Left colon (tissue), 2 donors: Measurements from ENCODE around the gene CD68. TPM values are rescaled to one million over a fixed set of nuclear protein-coding genes. Genes with fewer than 3 reads are reported as not detected.

Source experiments
- ATAC-seq: fragments of 200-7000 bp; cut with Tn5 transposase; one replicate; pipeline ENCODE4 v1.9.1; 2020; ENCODE audit warnings: mild to moderate bottlenecking, moderate library complexity
- DNase-seq, 2 donors: peaks; one replicate each; pipeline ENCODE4 v3.0.0-alpha.2; 2020
- intact Hi-C, 2 donors: fragments of 100-400 bp; cut with DNase I in 1 of 2; cut with micrococcal nuclease in 1 of 2; formaldehyde crosslinking; loops; one replicate each; pipeline versions ENCODE4 v1.11.2 to v1.14.0; 2022; cut with DNase I, micrococcal nuclease
- total RNA-seq, 2 donors: library from RNA; stranded (reverse); fragmentation: NEBNext Ultra II Directional; extraction: Animal tissue kit (Norgen Biotek cat#: 25700); gene quantifications; one replicate each; pipeline ENCODE4 v1.2.1, GENCODE V29; 2021
- donor health status: DM: no; HTN: no; CAD: no.
- donor health status: DM: yes; HTN: yes; CAD: no.

The CD68 gene
- total RNA-seq, 2 donors from 2014 or later = 35.0 to 74.0 TPM

DNA sequence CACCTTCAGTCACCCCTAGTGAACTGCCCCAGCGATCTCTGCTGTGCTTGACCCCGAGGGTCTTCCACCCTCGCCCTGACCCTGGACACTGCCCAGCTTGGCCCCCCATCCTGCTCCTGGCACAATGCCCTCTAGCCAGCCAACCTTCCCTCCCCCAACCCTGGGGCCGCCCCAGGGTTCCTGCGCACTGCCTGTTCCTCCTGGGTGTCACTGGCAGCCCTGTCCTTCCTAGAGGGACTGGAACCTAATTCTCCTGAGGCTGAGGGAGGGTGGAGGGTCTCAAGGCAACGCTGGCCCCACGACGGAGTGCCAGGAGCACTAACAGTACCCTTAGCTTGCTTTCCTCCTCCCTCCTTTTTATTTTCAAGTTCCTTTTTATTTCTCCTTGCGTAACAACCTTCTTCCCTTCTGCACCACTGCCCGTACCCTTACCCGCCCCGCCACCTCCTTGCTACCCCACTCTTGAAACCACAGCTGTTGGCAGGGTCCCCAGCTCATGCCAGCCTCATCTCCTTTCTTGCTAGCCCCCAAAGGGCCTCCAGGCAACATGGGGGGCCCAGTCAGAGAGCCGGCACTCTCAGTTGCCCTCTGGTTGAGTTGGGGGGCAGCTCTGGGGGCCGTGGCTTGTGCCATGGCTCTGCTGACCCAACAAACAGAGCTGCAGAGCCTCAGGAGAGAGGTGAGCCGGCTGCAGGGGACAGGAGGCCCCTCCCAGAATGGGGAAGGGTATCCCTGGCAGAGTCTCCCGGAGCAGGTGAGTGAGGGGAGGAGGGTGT, 20.7 kb upstream of the CD68 start, which contains the start of gene TNFSF13:
TNFSF13 (plus strand) TSS at position 207 of the 776 bp plus-strand sequence; CDS start at position 497, 290 bp downstream.
- DNase-seq (peak; percentile 74 to 76), ATAC-seq (peak; percentile 42)
- intact Hi-C loops = no loop called here

DNA sequence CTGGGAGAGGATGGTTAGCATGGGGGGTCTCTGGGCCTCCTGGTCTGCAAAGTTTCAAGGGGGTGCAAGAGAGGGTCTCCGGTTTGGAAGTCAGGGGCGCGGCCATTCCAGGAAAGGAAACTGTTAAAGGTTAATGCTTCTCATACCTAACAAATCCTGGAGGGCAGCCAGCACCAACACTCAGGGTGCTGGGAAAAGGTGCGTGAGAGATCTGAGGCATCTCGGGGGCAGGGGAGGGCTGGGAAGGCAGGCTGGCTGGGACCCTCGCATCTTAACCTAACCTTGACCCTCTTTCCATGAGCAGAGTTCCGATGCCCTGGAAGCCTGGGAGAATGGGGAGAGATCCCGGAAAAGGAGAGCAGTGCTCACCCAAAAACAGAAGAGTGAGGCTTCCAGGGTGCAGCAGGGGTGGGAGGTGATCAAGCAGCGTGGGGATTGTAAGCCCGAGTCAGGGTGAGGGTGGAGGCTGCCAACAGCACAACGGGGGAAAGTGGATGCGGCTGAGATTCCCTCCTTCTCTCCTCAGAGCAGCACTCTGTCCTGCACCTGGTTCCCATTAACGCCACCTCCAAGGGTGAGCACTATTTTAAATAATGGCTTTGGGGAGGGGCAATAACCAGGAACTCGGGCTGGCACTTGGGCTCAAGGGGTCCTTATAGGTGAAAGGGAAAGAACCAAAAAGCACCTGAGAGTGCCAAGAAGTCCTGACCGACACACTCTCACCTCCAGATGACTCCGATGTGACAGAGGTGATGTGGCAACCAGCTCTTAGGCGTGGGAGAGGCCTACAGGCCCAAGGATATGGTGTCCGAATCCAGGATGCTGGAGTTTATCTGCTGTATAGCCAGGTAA, 19.9 kb upstream of the CD68 start:
- no peak for ATAC-seq
- peak; percentile 71 to 80 for DNase-seq
- intact Hi-C loops = loop anchor here in 1 of 2 donors (2.0 kb wide), 1 partner anchor 45 kb away; no protein-coding TSS in a partner anchor

DNA sequence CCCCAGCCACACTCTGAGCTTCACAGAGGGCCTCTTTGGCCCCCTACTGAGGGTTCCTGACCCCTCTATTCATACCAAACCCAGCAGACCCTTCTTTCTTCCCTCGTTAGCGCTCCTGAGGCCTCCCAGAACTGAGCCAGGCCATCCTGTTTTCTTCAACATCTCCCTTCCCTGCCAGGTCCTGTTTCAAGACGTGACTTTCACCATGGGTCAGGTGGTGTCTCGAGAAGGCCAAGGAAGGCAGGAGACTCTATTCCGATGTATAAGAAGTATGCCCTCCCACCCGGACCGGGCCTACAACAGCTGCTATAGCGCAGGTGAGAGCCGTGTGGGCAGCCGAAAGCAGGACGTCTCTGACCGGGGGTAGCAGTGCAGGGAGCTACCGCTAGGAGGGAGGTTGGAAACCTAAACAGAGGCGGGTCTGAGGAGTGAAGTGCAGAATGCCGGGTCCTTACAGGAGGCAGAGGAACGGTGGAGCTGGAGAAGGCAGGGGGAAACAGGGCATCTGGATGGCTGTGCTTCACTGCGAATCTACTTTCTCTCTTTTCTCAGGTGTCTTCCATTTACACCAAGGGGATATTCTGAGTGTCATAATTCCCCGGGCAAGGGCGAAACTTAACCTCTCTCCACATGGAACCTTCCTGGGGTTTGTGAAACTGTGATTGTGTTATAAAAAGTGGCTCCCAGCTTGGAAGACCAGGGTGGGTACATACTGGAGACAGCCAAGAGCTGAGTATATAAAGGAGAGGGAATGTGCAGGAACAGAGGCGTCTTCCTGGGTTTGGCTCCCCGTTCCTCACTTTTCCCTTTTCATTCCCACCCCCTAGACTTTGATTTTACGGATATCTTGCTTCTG, 19.0 kb upstream of the CD68 start:
- ATAC-seq = peak; percentile 41
- intact Hi-C loops = loop anchor here in 1 of 2 donors (2.0 kb wide), 1 partner anchor 46 kb away; no protein-coding TSS in a partner anchor
- peak; percentile 80 to 88 for DNase-seq

DNA sequence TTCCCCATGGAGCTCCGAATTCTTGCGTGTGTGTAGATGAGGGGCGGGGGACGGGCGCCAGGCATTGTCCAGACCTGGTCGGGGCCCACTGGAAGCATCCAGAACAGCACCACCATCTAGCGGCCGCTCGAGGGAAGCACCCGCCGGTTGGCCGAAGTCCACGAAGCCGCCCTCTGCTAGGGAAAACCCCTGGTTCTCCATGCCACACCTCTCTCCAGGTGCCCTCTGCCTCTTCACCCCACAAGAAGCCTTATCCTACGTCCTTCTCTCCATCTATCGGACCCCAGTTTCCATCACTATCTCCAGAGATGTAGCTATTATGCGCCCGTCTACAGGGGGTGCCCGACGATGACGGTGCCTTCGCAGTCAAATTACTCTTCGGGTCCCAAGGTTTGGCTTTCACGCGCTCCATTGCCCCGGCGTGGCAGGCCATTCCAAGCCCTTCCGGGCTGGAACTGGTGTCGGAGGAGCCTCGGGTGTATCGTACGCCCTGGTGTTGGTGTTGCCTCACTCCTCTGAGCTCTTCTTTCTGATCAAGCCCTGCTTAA, 18.3 kb upstream of the CD68 start:
- DNase-seq (peak; percentile 94 to 96), ATAC-seq (peak; percentile 57)

DNA sequence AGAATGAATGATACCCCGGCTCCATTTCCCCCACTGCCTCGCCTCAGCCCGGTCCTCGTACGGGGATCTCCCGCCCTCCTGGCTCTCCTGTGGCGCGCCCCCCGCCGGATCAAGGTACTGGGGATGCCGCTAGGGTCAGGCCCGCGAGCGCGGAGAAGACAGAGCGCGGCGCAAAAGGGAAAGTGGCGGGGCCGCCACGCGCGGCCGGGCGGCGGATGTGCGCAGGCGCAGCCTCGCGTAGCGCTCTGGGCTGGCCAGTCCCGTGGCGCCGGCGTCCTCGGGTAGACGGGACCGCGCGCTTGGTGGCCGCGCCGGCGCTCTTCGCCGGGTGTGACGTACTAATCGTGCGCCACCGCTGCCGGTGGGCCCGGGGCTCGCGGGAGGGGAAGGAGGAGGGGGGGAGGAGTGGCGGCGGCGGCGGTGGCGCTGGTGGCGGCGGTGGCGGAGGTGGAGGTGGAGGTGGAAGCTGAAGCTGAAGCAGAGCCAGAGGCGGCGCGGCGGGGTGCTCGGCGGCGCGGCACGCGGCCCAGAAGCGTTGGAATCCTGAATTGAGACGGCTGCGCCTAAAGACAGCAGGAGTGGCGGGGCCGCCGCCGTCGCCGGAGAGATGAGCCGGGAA, 17.7 kb upstream of the CD68 start, which contains the start of gene SENP3:
SENP3 (plus strand) TSS at position 331 of the 619 bp plus-strand sequence. CDS start 1,158 bp downstream, outside the sequence.
- intact Hi-C loops = loop anchor here in 1 of 2 donors (2.0 kb wide), 1 partner anchor 47 kb away; no protein-coding TSS in a partner anchor
- DNase-seq (peak; percentile 88 to 93), ATAC-seq (peak; percentile 56)

More for the DNA sequence above, 18.3 kb upstream of the CD68 start:
- intact Hi-C loops = loop anchor here in 1 of 2 donors (2.0 kb wide), 1 partner anchor 46 kb away; no protein-coding TSS in a partner anchor

DNA sequence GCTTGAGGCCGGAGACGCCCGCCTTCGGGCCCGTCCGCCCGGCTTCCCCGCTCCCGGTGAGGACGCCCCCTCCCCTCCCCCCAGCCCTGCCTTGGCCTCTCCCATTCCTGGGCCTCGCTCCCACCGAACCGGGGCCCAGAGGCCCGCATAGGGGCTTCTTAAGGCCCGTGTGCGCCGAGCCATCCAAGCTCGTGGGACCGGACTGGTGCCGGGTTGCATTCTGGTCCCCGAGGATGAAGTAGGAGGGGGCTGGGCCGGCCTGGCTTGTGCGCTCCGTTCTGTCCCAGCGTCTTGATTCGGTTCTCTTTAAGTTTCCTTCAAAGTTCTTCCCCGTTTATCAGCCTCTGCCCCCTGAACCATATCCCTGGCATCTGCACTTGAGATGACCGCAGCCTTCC, 17.2 kb upstream of the CD68 start:
- ATAC-seq (no peak), DNase-seq (no peak)
- intact Hi-C loops = no loop called here

DNA sequence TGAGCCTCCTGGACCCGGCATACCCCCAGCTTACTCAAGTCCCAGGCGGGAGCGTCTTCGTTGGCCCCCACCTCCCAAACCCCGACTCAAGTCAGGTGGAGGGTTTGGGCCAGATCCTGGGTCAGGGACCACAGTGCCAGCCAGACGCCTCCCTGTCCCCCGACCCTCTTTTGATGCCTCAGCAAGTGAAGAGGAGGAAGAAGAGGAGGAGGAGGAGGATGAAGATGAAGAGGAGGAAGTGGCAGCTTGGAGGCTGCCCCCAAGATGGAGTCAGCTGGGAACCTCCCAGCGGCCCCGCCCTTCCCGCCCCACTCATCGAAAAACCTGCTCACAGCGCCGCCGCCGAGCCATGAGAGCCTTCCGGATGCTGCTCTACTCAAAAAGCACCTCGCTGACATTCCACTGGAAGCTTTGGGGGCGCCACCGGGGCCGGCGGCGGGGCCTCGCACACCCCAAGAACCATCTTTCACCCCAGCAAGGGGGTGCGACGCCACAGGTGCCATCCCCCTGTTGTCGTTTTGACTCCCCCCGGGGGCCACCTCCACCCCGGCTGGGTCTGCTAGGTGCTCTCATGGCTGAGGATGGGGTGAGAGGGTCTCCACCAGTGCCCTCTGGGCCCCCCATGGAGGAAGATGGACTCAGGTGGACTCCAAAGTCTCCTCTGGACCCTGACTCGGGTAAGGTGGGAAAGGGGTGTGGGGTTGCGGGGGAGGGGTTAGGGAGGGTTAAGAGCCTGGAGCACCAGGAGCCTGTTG, 16.1 kb upstream of the CD68 start:
- DNase-seq (no peak), ATAC-seq (no peak)
- intact Hi-C loops = no loop called here

DNA sequence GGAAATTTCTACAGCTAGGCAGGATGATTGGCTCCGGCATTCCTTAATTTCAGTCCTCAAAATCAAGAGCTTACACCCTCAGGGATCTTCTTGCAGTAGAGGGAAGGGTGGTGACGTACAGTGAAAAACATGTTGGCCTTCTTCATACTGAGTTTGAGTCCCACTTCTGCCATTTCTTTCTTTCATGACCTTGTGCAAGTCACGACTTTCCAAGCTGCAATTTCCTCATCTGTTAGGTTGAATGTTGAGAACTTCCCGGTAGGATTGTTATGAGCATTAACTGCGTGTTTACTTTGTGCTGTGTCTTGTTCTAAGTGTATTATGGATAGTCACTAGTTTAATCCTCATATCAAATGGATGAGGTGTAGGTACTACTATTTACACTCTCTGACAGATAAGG, 9.9 kb upstream of the CD68 start:
- DNase-seq (no peak), ATAC-seq (no peak)
- intact Hi-C loops = no loop called here

DNA sequence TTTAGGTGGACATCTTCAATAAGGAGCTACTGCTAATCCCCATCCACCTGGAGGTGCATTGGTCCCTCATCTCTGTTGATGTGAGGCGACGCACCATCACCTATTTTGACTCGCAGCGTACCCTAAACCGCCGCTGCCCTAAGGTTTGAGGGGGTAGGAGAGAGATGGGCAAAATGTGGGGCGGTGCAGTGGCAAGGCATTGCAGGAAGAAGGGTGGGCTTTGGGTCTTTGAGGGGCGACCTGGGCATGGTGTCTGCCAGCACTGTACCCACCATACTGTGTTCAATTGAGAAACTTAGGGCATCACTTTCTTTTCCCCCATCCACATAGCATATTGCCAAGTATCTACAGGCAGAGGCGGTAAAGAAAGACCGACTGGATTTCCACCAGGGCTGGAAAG, 9.1 kb upstream of the CD68 start:
- DNase-seq (no peak), ATAC-seq (no peak)
- intact Hi-C loops = loop anchor here in 1 of 2 donors (10.0 kb wide), 1 partner anchor 216 kb away; the partner anchor contains the start of genes KCTD11 and TMEM95

DNA sequence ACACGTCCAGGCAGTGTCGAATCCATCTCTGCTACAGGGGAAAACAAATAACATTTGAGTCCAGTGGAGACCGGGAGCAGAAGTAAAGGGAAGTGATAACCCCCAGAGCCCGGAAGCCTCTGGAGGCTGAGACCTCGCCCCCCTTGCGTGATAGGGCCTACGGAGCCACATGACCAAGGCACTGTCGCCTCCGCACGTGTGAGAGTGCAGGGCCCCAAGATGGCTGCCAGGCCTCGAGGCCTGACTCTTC, 7.2 kb upstream of the CD68 start:
- intact Hi-C loops = loop anchor here in 1 of 2 donors (10.0 kb wide), 1 partner anchor 217 kb away; the partner anchor contains the start of genes KCTD11 and TMEM95
- ATAC-seq (no peak), DNase-seq (no peak)

DNA sequence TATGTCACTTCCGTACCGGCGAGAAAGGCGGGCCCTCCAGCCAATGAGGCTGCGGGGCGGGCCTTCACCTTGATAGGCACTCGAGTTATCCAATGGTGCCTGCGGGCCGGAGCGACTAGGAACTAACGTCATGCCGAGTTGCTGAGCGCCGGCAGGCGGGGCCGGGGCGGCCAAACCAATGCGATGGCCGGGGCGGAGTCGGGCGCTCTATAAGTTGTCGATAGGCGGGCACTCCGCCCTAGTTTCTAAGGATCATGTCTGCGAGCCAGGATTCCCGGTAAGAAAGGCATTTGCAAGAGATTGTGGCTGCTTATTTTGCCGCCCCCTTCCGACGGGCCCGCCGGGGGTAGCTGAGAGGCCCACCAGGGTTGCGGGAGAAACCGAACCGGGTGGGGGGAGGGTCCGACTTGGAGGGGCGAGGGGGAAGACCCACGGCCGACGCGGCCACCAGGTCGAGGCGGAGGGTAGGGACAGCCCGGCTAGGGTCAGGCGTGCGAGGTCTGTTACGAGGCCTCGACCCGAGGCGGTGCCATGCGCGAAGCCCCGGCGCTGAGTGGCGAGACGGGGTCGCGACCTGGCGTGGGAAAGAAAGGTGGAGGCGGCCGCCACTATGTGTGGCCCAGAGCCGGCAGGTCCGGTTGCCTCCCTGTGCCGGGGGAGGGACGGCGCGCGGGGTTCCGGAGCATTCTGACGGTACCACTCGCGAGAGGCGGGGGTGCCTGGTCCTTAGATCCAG, 6.7 kb upstream of the CD68 start:
- intact Hi-C loops = loop anchor here in 1 of 2 donors (10.0 kb wide), 1 partner anchor 218 kb away; the partner anchor contains the start of genes KCTD11 and TMEM95
- ATAC-seq (peak; percentile 84), DNase-seq (peak; percentile 99)

DNA sequence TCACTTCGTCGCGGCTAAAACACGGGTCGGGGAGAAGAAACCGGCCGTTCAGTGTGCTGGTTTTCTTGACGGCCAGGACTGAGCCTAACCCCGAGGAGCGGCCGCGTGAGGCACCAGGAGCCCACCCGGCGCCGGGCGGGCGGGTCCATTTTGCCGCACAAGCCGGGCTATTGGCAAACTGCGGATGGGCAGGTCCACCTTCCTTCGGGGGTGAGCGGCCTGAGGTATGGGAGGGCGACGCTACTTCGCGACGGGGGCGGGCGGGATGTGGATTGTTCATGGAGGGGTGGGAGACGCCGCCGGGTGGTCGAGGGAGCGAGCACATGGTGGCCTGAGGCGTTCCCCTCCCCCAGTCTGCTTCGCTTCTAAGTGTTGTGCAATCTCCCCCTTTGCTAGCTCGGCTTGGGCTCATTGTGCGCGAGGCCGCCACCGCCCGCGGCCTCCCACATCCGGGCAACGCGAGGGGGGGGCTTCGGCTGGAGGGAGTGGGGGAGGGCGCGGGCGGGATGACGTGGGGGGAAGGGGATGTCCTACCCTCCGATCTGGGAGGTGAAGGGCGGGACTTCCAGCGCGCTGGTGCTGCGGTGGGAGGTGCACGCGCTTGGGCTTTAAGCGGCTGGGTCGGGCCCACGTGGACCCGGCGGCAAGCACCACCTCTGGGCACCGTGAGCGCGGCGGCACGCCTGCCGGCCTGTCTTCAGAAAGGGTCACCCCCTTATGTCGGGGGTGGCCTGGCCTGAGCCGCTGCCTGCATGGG, 5.9 kb upstream of the CD68 start:
- intact Hi-C loops = loop anchor here in 1 of 2 donors (10.0 kb wide), 1 partner anchor 219 kb away; the partner anchor contains the start of genes KCTD11 and TMEM95
- DNase-seq = peak; percentile 90 to 93
- peak; percentile 59 for ATAC-seq

DNA sequence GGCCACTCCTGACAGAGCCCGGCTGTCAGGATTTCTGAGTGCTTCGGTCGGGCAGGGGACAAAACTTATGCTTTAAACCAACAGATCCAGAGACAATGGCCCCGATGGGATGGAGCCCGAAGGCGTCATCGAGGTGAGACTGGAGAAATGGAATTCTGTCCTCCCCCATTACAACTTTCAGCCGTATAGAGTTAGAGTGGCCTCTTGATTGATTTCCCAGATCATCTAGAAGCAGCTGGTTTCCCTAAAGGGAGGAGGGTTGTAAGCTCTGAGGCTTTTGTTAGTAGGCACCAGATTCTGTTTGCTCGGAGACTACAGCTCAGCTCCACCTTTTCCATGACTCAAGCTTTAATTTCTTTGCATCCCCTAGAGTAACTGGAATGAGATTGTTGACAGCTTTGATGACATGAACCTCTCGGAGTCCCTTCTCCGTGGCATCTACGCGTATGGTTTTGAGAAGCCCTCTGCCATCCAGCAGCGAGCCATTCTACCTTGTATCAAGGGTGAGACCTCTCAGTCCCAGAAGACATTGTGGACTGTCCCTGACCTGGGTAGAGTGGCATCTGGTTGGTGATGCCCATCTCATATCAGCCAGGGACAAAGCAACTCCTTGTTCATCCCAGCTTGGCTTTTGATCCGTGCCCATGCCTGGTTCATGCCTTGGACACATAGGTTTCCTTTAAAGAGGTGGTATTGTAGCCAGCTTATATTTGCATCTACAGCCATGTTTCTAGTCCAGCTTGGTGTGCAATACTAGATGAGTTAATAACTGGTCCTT, 5.1 kb upstream of the CD68 start:
- ATAC-seq (no peak), DNase-seq (no peak)
- intact Hi-C loops = loop anchor here in 1 of 2 donors (10.0 kb wide), 1 partner anchor 220 kb away; the partner anchor contains the start of genes KCTD11 and TMEM95

DNA sequence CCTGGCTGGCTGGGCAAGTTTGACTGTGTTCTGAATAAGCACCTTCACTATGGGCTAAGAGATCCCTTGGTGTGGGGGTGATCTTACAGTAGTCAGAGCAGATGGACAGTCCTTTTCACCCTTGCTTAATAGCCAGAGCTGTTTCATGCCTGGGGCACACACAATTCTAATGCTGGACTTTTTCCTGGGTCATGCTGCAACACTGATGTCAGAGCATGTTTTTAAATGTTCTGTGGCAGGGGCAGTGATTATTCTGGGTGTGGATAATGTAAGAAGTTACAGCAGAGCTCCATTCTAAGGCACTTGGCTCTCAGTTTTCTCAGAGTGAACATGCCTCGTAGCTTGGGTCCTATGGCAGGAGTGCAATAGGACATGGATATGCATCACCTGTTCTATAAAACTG, 4.0 kb upstream of the CD68 start:
- intact Hi-C loops = loop anchor here in 1 of 2 donors (10.0 kb wide), 1 partner anchor 221 kb away; the partner anchor contains the start of genes KCTD11 and TMEM95
- no peak for DNase-seq
- ATAC-seq = no peak

DNA sequence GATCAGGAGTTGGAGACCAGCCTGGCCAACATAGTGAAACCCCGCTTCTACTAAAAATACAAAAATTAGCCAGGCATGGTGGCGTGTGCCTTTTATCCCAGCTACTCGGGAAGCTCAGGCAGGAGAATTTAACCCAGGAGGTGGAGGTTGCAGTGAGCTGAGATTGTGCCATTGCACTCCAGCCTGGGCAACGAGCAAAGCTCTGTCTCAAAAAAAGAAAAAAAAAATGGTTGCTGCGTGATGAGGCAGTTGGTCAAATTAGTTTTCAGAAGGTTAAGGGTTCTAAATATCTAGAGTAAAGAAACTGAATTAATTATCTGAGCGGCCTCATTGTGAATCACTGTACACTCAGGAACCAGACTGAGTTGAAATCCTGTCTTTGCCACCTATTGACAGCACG, 3.5 kb upstream of the CD68 start:
- DNase-seq (no peak), ATAC-seq (no peak)
- intact Hi-C loops = loop anchor here in 1 of 2 donors (10.0 kb wide), 1 partner anchor 221 kb away; the partner anchor contains the start of genes KCTD11 and TMEM95
